K562 (cell line): ENCODE results near the gene LAMA5. TPM values are rescaled to one million over a fixed set of nuclear protein-coding genes. Genes with fewer than 3 reads are reported as not detected.

Source experiments
- BRCA1 ChIP-seq, 2 experiments: fragments of 450-650 bp in 1 of 2; sonication (generic) in 1 of 2; formaldehyde crosslinking in 1 of 2; IDR thresholded peaks; 2 replicates each; pipeline versions ENCODE4 v1.5.0 to v1.6.1; 2017 to 2020; ENCODE audit warnings: mild to moderate bottlenecking in 1 of 2, missing genetic modification reagents in 1 of 2
- E2F6 ChIP-seq, 2 experiments: IDR thresholded peaks; 2 replicates each; pipeline ENCODE4 v1.6.1; 2011; ENCODE audit warnings: borderline replicate concordance in 1 of 2, control low read depth in 1 of 2, low read depth in 1 of 2, low read length in 1 of 2, mild to moderate bottlenecking in 1 of 2, mixed read lengths in 1 of 2, moderate library complexity in 1 of 2; ENCODE audit not compliant: insufficient read depth in 1 of 2, insufficient read length in 1 of 2, poor library complexity in 1 of 2, severe bottlenecking in 1 of 2; ENCODE audit errors: extremely low read depth in 1 of 2
- JUND ChIP-seq, 2 experiments: IDR thresholded peaks; 2 replicates in 1 of 2; 3 replicates in 1 of 2; pipeline ENCODE4 v1.6.1; 2011; ENCODE audit warnings: borderline replicate concordance in 2 of 2, low read depth in 2 of 2, low read length in 2 of 2, improper control_type of control experiment in 1 of 2, missing biosample characterization in 1 of 2, missing genetic modification characterization in 1 of 2, missing genetic modification reagents in 1 of 2
- MCM5 ChIP-seq: fragments of 450-650 bp; IDR thresholded peaks from 2 replicates; pipeline ENCODE4 v1.6.1; 2016; ENCODE audit warnings: low read depth
- NR4A1 ChIP-seq, 2 experiments: fragments of 250-450 bp in 1 of 2; fragments of 450-650 bp in 1 of 2; sonication (Bioruptor Pico) in 1 of 2; IDR thresholded peaks; 2 replicates each; pipeline versions ENCODE4 v1.4.0 to v1.6.1; 2016 to 2020; ENCODE audit warnings: mild to moderate bottlenecking in 2 of 2, missing compliant biosample characterization in 1 of 2, missing genetic modification characterization in 1 of 2, moderate library complexity in 1 of 2
- RAD51 ChIP-seq: fragments of 450-650 bp; IDR thresholded peaks from 2 replicates; pipeline ENCODE4 v1.7.1; 2016; ENCODE audit warnings: low read depth, mild to moderate bottlenecking, borderline replicate concordance
- RB1 ChIP-seq: fragments of 450-650 bp; IDR thresholded peaks from 2 replicates; pipeline ENCODE4 v1.6.1; 2017; ENCODE audit warnings: low read depth, mild to moderate bottlenecking
- TBL1XR1 ChIP-seq, 2 experiments: IDR thresholded peaks; 2 replicates each; pipeline ENCODE4 v1.6.1; 2012; ENCODE audit warnings: improper control_type of control experiment in 2 of 2, low read length in 2 of 2, mild to moderate bottlenecking in 1 of 2
- TCF3 ChIP-seq: sonication (generic); formaldehyde crosslinking; IDR thresholded peaks from 2 replicates; pipeline ENCODE4 v1.4.0; 2020; ENCODE audit warnings: mild to moderate bottlenecking, missing genetic modification reagents
- ZBTB7A ChIP-seq: IDR thresholded peaks from 2 replicates; pipeline ENCODE4 v1.6.1; 2011; ENCODE audit warnings: low read depth, mild to moderate bottlenecking, low read length, moderate library complexity, borderline replicate concordance; ENCODE audit not compliant: control insufficient read depth
- ZNF175 ChIP-seq: fragments of 200-800 bp; sonication (Bioruptor generic); IDR thresholded peaks from 2 replicates; pipeline ENCODE4 v1.6.1; 2016; ENCODE audit warnings: low read depth, mild to moderate bottlenecking, missing genetic modification characterization, missing compliant biosample characterization
- ZNF57 ChIP-seq: fragments of 450-650 bp; formaldehyde crosslinking; IDR thresholded peaks from 2 replicates; pipeline ENCODE4 v1.4.0; 2020; ENCODE audit warnings: mild to moderate bottlenecking, moderate library complexity
- polyA plus RNA-seq, 8 experiments: library from polyadenylated mRNA; depleted of rRNA in 4 of 8; stranded (reverse) in 5 of 8; unstranded in 3 of 8; fragments of >200 nt; fragmentation: Nextera tagmentation in 2 of 8; fragmentation: Illumina TruSeq in 1 of 8; extraction: Ambion mirVana in 2 of 8; extraction: Trizol in 1 of 8; gene quantifications; 2 replicates each; pipeline versions ENCODE4 v1.2.1 to v1.2.3, GENCODE V29; 2011 to 2014; ENCODE audit warnings: inconsistent platforms in 1 of 8, missing spikeins in 1 of 8
- total RNA-seq, 7 experiments: library from RNA; depleted of rRNA in 6 of 7; stranded (reverse); fragments of >200 nt in 6 of 7; fragmentation: Illumina TruSeq in 2 of 7; extraction: Trizol in 2 of 7; gene quantifications; 2 replicates each; pipeline versions ENCODE4 v1.2.1 to v1.2.3, GENCODE V29; 2011 to 2021; ENCODE audit warnings: low replicate concordance in 1 of 7
- TF ChIP-seq, protein P1 (sequence below): sonication (generic); formaldehyde crosslinking; IDR thresholded peaks from 2 replicates; pipeline ENCODE4 v1.8.1; 2023; ENCODE audit warnings: mild to moderate bottlenecking, missing genetic modification reagents
- TF ChIP-seq, protein P2 (sequence below), 2 experiments: fragments of 250-450 bp in 1 of 2; fragments of 450-650 bp in 1 of 2; sonication (Bioruptor Pico) in 1 of 2; IDR thresholded peaks; 2 replicates each; pipeline versions ENCODE4 v1.6.1 to v1.8.0; 2016 to 2021; ENCODE audit warnings: mild to moderate bottlenecking in 2 of 2, moderate library complexity in 2 of 2, missing compliant biosample characterization in 1 of 2, missing genetic modification characterization in 1 of 2
- TF ChIP-seq, protein P3 (sequence below): fragments of 450-650 bp; formaldehyde crosslinking; IDR thresholded peaks from 2 replicates; pipeline ENCODE4 v1.4.0; 2020; ENCODE audit warnings: mild to moderate bottlenecking

The LAMA5 gene
- total and polyA plus RNA-seq, 9 of the 15 experiments (the other 6 are each of a cell fraction or from before 2014, with no cell fraction given), result 0.31 to 101 (median 7.8) TPM

DNA sequence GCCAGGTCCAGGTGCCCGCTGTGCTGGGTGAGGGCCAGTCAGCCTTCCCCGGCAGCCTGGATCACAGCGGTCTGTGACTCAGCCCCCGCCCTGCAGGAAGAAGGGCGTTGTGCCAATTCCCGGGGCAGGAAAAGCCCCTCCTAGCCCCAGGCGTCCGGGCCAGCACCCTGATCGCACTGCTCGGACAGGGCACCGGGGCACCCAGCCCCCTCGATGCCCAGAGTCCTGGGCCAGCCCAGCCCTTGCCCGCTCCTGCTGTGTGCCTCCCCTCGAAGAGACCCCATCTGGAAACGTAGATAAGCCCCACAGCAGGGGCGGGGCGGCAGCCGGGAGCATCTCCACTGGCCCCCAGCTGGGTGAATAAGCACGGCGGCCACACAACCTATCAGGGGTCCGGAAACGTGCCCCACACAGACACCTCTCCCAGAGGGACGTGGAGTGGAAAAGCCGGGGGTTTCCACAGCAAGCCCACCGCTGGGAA, 9.9 kb downstream of the LAMA5 start (continued):
- TF ChIP-seq ZNF175, result 0 out of 2 replicates have a peak, but pooled peaks have one; percentile 23
- peak; percentile 93 for TF ChIP-seq TCF3 (CRISPR knock-in tag)
- TF ChIP-seq JUND (IDR thresholded peaks at IDR 0.05; ENCODE audit: borderline replicate concordance, low read depth, low read length), result 0 out of 2 replicates have a peak, but pooled peaks have one; percentile 27
- TF ChIP-seq JUND (tag; IDR thresholded peaks at IDR 0.05; ENCODE audit: borderline replicate concordance, low read depth, low read length), result no peak; the same call in 2 of the 3 replicates
- TF ChIP-seq TBL1XR1 (IDR thresholded peaks at IDR 0.05; ENCODE audit: low read length in 2 of 2), result peak in 1 of 2 experiments; percentile 26; a peak in 1 of 4 replicates
- no peak for TF ChIP-seq ZNF57 (CRISPR knock-in tag)
- peak; percentile 6; the same call in 1 of the 2 replicates for TF ChIP-seq RB1
- TF ChIP-seq, protein P1, sequence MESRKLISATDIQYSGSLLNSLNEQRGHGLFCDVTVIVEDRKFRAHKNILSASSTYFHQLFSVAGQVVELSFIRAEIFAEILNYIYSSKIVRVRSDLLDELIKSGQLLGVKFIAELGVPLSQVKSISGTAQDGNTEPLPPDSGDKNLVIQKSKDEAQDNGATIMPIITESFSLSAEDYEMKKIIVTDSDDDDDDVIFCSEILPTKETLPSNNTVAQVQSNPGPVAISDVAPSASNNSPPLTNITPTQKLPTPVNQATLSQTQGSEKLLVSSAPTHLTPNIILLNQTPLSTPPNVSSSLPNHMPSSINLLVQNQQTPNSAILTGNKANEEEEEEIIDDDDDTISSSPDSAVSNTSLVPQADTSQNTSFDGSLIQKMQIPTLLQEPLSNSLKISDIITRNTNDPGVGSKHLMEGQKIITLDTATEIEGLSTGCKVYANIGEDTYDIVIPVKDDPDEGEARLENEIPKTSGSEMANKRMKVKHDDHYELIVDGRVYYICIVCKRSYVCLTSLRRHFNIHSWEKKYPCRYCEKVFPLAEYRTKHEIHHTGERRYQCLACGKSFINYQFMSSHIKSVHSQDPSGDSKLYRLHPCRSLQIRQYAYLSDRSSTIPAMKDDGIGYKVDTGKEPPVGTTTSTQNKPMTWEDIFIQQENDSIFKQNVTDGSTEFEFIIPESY, result peak; percentile 62
- TF ChIP-seq, protein P2, sequence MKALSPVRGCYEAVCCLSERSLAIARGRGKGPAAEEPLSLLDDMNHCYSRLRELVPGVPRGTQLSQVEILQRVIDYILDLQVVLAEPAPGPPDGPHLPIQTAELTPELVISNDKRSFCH (CRISPR knock-in tag; IDR thresholded peaks at IDR 0.05), result no peak
- TF ChIP-seq, protein P2 (tag; IDR thresholded peaks at IDR 0.05), result no peak
- peak in 1 of 2 experiments; percentile 13 for TF ChIP-seq E2F6 (IDR thresholded peaks at IDR 0.05; ENCODE audit: borderline replicate concordance in 1 of 2, extremely low read depth in 1 of 2, insufficient read depth in 1 of 2, insufficient read length in 1 of 2, low read depth in 1 of 2, low read length in 1 of 2, poor library complexity in 1 of 2, severe bottlenecking in 1 of 2)
- TF ChIP-seq BRCA1 (IDR thresholded peaks at IDR 0.05), result no peak
- no peak for TF ChIP-seq BRCA1 (CRISPR knock-in tag; IDR thresholded peaks at IDR 0.05)
- TF ChIP-seq ZBTB7A, result peak; percentile 94
- no peak for TF ChIP-seq MCM5
- no peak for TF ChIP-seq RAD51
- TF ChIP-seq, protein P3, sequence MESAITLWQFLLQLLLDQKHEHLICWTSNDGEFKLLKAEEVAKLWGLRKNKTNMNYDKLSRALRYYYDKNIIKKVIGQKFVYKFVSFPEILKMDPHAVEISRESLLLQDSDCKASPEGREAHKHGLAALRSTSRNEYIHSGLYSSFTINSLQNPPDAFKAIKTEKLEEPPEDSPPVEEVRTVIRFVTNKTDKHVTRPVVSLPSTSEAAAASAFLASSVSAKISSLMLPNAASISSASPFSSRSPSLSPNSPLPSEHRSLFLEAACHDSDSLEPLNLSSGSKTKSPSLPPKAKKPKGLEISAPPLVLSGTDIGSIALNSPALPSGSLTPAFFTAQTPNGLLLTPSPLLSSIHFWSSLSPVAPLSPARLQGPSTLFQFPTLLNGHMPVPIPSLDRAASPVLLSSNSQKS (CRISPR knock-in tag), result no peak
- no peak for TF ChIP-seq NR4A1 (CRISPR knock-in tag; IDR thresholded peaks at IDR 0.05)
- TF ChIP-seq NR4A1 (tag; IDR thresholded peaks at IDR 0.05), result 0 out of 2 replicates have a peak, but pooled peaks have one; percentile 38
